Panc1 (cell line): ENCODE data around the gene NRDC.

Source experiments
- POLR2AphosphoS5 ChIP-seq: IDR thresholded peaks from 2 replicates; pipeline ENCODE4 v1.6.1; 2012; ENCODE audit warnings: mild to moderate bottlenecking, low read depth, low read length, moderate library complexity
- SIN3A ChIP-seq: IDR thresholded peaks from 2 replicates; pipeline ENCODE4 v1.6.1; 2012; ENCODE audit warnings: low read depth, mild to moderate bottlenecking, low read length, moderate library complexity, borderline replicate concordance; ENCODE audit not compliant: insufficient read depth
- TF ChIP-seq, protein P1 (sequence below): fragments of 450-650 bp; IDR thresholded peaks from 2 replicates; pipeline ENCODE4 v1.5.1; 2017; ENCODE audit warnings: mild to moderate bottlenecking
- TF ChIP-seq, protein P2 (sequence below), 2 experiments: IDR thresholded peaks; 2 replicates each; pipeline ENCODE4 v1.6.1; 2011 to 2012; ENCODE audit warnings: low read depth in 2 of 2, control low read depth in 1 of 2, low read length in 1 of 2, mild to moderate bottlenecking in 1 of 2, moderate library complexity in 1 of 2; ENCODE audit not compliant: insufficient read depth in 1 of 2

DNA sequence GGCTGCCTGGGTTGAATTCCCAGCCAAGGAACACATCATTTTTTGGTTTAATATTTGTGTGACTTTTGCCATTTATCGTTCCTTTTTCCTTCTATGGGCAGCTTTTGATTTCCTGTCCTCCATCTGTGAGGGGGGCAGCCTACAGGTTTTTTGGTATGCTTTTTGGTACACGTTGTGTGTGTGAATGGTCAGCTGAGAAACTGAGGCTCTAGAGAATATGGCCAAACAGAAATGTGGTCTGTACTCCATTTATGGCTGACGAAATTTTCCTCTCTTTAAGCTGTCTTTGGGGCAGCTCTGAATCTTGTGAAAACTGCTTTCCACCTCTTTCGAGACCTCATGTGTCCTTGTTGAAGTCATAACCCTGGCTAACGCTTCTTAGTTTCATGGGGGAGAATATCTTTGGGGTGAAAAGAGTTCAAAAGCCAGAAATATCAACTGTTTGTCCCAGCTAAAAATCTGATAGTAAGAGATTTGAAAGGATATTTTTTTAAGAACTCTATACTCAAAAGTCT is 26.6 kb downstream of the NRDC start:
- TF ChIP-seq, protein P1, sequence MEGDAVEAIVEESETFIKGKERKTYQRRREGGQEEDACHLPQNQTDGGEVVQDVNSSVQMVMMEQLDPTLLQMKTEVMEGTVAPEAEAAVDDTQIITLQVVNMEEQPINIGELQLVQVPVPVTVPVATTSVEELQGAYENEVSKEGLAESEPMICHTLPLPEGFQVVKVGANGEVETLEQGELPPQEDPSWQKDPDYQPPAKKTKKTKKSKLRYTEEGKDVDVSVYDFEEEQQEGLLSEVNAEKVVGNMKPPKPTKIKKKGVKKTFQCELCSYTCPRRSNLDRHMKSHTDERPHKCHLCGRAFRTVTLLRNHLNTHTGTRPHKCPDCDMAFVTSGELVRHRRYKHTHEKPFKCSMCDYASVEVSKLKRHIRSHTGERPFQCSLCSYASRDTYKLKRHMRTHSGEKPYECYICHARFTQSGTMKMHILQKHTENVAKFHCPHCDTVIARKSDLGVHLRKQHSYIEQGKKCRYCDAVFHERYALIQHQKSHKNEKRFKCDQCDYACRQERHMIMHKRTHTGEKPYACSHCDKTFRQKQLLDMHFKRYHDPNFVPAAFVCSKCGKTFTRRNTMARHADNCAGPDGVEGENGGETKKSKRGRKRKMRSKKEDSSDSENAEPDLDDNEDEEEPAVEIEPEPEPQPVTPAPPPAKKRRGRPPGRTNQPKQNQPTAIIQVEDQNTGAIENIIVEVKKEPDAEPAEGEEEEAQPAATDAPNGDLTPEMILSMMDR = no peak
- TF ChIP-seq SIN3A (no peak), POLR2AphosphoS5 (no peak)
- TF ChIP-seq, protein P2, sequence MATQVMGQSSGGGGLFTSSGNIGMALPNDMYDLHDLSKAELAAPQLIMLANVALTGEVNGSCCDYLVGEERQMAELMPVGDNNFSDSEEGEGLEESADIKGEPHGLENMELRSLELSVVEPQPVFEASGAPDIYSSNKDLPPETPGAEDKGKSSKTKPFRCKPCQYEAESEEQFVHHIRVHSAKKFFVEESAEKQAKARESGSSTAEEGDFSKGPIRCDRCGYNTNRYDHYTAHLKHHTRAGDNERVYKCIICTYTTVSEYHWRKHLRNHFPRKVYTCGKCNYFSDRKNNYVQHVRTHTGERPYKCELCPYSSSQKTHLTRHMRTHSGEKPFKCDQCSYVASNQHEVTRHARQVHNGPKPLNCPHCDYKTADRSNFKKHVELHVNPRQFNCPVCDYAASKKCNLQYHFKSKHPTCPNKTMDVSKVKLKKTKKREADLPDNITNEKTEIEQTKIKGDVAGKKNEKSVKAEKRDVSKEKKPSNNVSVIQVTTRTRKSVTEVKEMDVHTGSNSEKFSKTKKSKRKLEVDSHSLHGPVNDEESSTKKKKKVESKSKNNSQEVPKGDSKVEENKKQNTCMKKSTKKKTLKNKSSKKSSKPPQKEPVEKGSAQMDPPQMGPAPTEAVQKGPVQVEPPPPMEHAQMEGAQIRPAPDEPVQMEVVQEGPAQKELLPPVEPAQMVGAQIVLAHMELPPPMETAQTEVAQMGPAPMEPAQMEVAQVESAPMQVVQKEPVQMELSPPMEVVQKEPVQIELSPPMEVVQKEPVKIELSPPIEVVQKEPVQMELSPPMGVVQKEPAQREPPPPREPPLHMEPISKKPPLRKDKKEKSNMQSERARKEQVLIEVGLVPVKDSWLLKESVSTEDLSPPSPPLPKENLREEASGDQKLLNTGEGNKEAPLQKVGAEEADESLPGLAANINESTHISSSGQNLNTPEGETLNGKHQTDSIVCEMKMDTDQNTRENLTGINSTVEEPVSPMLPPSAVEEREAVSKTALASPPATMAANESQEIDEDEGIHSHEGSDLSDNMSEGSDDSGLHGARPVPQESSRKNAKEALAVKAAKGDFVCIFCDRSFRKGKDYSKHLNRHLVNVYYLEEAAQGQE (IDR thresholded peaks at IDR 0.05; ENCODE audit: insufficient read depth in 1 of 2, low read depth in 2 of 2, low read length in 1 of 2) = no peak
